Coronary artery (tissue), 2 donors: ENCODE results near the gene COX7C.

Source experiments
- DNase-seq: peaks from one replicate; pipeline ENCODE4 v3.0.0-alpha.2; 2017; ENCODE audit warnings: low spot score
- H3K27ac ChIP-seq, 2 donors: fragments of 200-600 bp; sonication (generic); one replicate each; pipeline ENCODE4 v1.5.1; 2016 to 2019
- H3K4me3 ChIP-seq: fragments of 200-600 bp; sonication (generic); 2 replicates; pipeline ENCODE4 v1.5.1; 2016; ENCODE audit warnings: mild to moderate bottlenecking, moderate library complexity
- TF ChIP-seq, protein P1 (sequence below): fragments of 200-600 bp; sonication (generic); IDR thresholded peaks from one replicate; pipeline ENCODE4 v1.5.1; 2019; ENCODE audit warnings: antibody characterized with exemption

COX7C gene

DNA sequence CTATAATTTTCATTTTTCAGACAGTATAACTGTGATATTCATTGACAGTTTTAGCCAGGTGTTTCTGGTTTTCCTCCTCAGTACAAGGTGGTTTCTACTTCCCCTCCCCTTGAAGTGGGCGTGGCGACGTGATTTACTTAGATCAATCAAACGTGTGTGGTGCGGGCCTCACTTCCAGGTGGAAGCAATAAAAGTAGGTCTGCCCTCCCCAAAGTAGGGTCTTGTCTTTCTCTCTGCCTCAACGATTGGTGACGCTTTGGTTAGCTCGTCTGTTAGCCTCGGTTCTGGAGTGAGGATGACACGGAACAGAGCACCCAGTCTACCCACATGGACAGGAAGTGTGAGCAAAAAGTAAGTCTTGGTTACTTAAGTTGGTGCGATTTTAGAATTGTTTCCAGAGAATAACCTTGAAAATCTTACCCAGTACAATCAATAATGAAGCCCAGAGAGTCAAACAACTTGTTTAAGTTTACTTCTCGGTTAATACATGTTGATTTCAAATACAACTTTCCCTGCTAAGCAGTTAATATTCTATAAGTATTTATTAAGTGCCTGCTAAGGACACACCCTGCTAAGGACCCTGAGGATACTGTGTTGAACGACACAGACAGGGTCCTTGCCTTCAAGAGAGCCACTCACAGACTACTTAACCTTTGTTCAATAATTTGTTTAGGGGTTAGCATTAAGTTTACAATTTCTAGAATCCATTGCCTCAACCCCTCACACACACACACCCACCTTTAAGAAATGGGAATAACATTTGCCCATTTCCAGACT, 48.4 kb downstream of the COX7C start:
- H3K4me3 ChIP-seq, result no peak overlapping the region
- TF ChIP-seq, protein P1, sequence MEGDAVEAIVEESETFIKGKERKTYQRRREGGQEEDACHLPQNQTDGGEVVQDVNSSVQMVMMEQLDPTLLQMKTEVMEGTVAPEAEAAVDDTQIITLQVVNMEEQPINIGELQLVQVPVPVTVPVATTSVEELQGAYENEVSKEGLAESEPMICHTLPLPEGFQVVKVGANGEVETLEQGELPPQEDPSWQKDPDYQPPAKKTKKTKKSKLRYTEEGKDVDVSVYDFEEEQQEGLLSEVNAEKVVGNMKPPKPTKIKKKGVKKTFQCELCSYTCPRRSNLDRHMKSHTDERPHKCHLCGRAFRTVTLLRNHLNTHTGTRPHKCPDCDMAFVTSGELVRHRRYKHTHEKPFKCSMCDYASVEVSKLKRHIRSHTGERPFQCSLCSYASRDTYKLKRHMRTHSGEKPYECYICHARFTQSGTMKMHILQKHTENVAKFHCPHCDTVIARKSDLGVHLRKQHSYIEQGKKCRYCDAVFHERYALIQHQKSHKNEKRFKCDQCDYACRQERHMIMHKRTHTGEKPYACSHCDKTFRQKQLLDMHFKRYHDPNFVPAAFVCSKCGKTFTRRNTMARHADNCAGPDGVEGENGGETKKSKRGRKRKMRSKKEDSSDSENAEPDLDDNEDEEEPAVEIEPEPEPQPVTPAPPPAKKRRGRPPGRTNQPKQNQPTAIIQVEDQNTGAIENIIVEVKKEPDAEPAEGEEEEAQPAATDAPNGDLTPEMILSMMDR, result no peak
- H3K27ac ChIP-seq, result no peak overlapping the region
- DNase-seq, result no peak

DNA sequence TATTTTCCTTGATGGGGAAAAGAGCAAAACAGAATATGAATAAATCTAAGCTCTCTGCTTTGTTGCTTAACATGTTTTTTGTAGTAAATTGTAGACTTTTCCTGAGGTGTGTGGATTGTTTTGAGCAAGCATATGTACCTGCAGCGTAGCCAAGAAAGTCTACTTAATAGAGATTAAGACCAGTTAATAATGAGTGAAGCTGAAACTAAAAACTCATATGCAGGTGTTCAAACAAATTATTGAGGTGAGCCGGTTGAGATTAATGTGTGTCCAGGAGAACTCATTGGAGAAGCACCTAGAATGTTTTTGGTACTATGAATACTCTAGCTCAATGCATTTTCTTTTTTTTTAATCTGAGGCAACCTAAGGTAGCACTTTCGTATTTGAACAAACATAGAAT, 49.2 kb downstream of the COX7C start:
- TF ChIP-seq, protein P1, result no peak
- no peak overlapping the region for H3K27ac ChIP-seq
- DNase-seq, result no peak
- H3K4me3 ChIP-seq, result no peak overlapping the region
